HepG2 (cell line): ENCODE results near the gene SLC16A3. TPM values are rescaled to one million over a fixed set of nuclear protein-coding genes. Genes with fewer than 3 reads are reported as not detected.

Source experiments
- CENPT ChIP-seq: sonication (generic); formaldehyde crosslinking; IDR thresholded peaks from 2 replicates; pipeline ENCODE4 v1.8.0; 2022; ENCODE audit warnings: low read depth, mild to moderate bottlenecking, moderate library complexity, missing genetic modification reagents
- FOXK2 ChIP-seq: fragments of 450-650 bp; IDR thresholded peaks from 2 replicates; pipeline ENCODE4 v1.6.1; 2016
- HNRNPH1 ChIP-seq: fragments of 200-400 bp; formaldehyde crosslinking; optimal IDR thresholded peaks from 2 replicates; pipeline ENCODE3; 2017; ENCODE audit warnings: mild to moderate bottlenecking, low read depth, low read length
- HOXA7 ChIP-seq: sonication (generic); formaldehyde crosslinking; IDR thresholded peaks from 2 replicates; pipeline ENCODE4 v1.8.1; 2022; ENCODE audit warnings: mild to moderate bottlenecking, missing genetic modification reagents, moderate library complexity
- KDM3A ChIP-seq: IDR thresholded peaks from 2 replicates; pipeline ENCODE4 v1.6.1; 2018; ENCODE audit warnings: low read depth, missing compliant biosample characterization
- KLF9 ChIP-seq: IDR thresholded peaks from 2 replicates; pipeline ENCODE4 v1.6.1; 2016; ENCODE audit warnings: low read depth
- PAX8 ChIP-seq: sonication (generic); formaldehyde crosslinking; IDR thresholded peaks from 2 replicates; pipeline ENCODE4 v1.8.0; 2022; ENCODE audit warnings: mild to moderate bottlenecking, missing genetic modification reagents, borderline replicate concordance
- ZNF256 ChIP-seq: sonication (generic); formaldehyde crosslinking; conservative IDR thresholded peaks from 2 replicates; pipeline ENCODE4 v1.4.0; 2020; ENCODE audit warnings: missing genetic modification reagents
- ZNF329 ChIP-seq: sonication (generic); formaldehyde crosslinking; IDR thresholded peaks from 2 replicates; pipeline ENCODE4 v1.9.0; 2021; ENCODE audit warnings: low read depth, mild to moderate bottlenecking, missing genetic modification reagents
- ZNF383 ChIP-seq: sonication (generic); formaldehyde crosslinking; IDR thresholded peaks from 2 replicates; pipeline ENCODE4 v1.4.0; 2020; ENCODE audit warnings: missing genetic modification reagents, mild to moderate bottlenecking, borderline replicate concordance
- ZNF772 ChIP-seq: sonication (generic); formaldehyde crosslinking; IDR thresholded peaks from 2 replicates; pipeline ENCODE4 v1.5.0; 2020; ENCODE audit warnings: mild to moderate bottlenecking, missing genetic modification reagents
- ZNF776 ChIP-seq: sonication (generic); formaldehyde crosslinking; IDR thresholded peaks from 2 replicates; pipeline ENCODE4 v1.4.0; 2020; ENCODE audit warnings: mild to moderate bottlenecking, missing genetic modification reagents
- ZNF83 ChIP-seq: sonication (generic); formaldehyde crosslinking; IDR thresholded peaks from 2 replicates; pipeline ENCODE4 v1.4.0; 2020; ENCODE audit warnings: missing genetic modification reagents, mild to moderate bottlenecking, borderline replicate concordance
- polyA plus RNA-seq, 8 experiments: library from polyadenylated mRNA; depleted of rRNA in 3 of 8; stranded (reverse) in 7 of 8; unstranded in 1 of 8; fragments of >200 nt; fragmentation: Illumina TruSeq in 4 of 8; extraction: Trizol in 4 of 8; gene quantifications; 2 replicates each; pipeline versions ENCODE4 v1.2.1 to v1.2.3, GENCODE V29; 2011 to 2016; ENCODE audit warnings: low read depth in 4 of 8, missing spikeins in 1 of 8, mixed read lengths in 1 of 8; ENCODE audit not compliant: insufficient read depth in 1 of 8
- total RNA-seq, 5 experiments: library from RNA; depleted of rRNA; stranded (reverse); fragments of >200 nt; fragmentation: Illumina TruSeq; extraction: Trizol; gene quantifications; 2 replicates each; pipeline ENCODE4 v1.2.3, GENCODE V29; 2016; ENCODE audit warnings: low read depth in 1 of 5
- TF ChIP-seq, protein P1 (sequence below): sonication (generic); formaldehyde crosslinking; IDR thresholded peaks from 2 replicates; pipeline ENCODE4 v1.4.0; 2020; ENCODE audit warnings: missing genetic modification reagents
- TF ChIP-seq, protein P2 (sequence below), 2 experiments: sonication (generic) in 1 of 2; formaldehyde crosslinking in 1 of 2; IDR thresholded peaks; 2 replicates each; pipeline versions ENCODE4 v1.4.0 to v1.6.1; 2018 to 2020; ENCODE audit warnings: missing genetic modification reagents in 2 of 2, borderline replicate concordance in 1 of 2, low read depth in 1 of 2, mild to moderate bottlenecking in 1 of 2, missing biosample characterization in 1 of 2
- TF ChIP-seq, protein P3 (sequence below): sonication (generic); formaldehyde crosslinking; IDR thresholded peaks from 2 replicates; pipeline ENCODE4 v1.8.1; 2023; ENCODE audit warnings: mild to moderate bottlenecking, inconsistent platforms, moderate library complexity, missing genetic modification reagents, borderline replicate concordance
- TF ChIP-seq, protein P4 (sequence below): sonication (generic); formaldehyde crosslinking; conservative IDR thresholded peaks from 2 replicates; pipeline ENCODE4 v1.4.0; 2020; ENCODE audit warnings: missing genetic modification reagents
- TF ChIP-seq, protein P5 (sequence below): sonication (generic); formaldehyde crosslinking; IDR thresholded peaks from 2 replicates; pipeline ENCODE4 v1.4.0; 2020; ENCODE audit warnings: missing genetic modification reagents
- TF ChIP-seq, protein P6 (sequence below): sonication (generic); formaldehyde crosslinking; IDR thresholded peaks from 2 replicates; pipeline ENCODE4 v1.4.0; 2020; ENCODE audit warnings: missing genetic modification reagents, low read depth, mild to moderate bottlenecking, borderline replicate concordance

The SLC16A3 gene
- total and polyA plus RNA-seq, 2 of the 13 experiments (the other 11 are each of a cell fraction or from before 2014, with no cell fraction given), result 242 to 349 TPM

DNA sequence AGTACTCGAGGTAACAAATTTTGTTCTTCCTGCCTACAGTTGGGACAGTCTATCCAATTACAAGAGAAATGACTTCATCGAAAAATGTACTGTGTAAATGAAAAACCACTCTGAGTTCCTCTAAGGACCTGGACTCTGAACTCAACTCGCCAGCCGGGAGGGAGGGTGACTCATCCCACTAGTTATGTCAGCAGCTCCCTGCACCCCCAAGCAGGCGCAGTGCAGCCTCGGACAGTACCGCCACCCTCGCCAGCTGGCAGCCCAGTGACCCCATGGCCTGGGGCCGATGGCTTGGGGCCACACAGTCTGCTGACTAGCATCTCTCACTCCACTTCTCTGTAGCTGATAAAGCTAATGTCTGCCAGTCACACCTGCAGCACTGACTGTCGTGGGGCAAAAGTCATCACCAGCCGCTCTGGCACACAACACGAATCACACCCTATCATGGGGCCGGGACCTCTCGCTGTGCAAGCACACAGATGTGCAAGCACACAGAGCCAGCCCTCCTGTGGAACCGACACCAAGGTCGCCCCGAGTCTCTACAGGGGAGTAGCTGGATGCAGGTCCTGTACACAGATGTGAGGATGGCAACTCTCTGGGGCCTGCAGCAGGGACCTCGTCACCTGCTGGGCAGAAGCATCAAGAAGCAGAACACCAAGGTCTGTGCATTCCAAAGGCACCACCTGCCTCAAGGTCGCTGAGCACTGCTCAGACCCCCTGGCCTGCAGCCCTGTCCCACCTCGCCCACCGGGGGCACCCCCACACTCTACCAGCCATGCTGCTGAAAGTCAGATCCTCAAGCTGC, 38.9 kb downstream of the SLC16A3 start (continued):
- no peak for TF ChIP-seq CENPT (CRISPR knock-in tag)
- no peak for TF ChIP-seq ZNF383
- TF ChIP-seq FOXK2, result no peak; the same call in 1 of the 2 replicates
- peak; percentile 90; the same call in 1 of the 2 replicates for TF ChIP-seq ZNF776 (CRISPR knock-in tag)
- TF ChIP-seq HNRNPH1, result no peak
- TF ChIP-seq ZNF329 (CRISPR knock-in tag), result no peak; the same call in 1 of the 2 replicates
- TF ChIP-seq ZNF772 (CRISPR knock-in tag), result peak; percentile 93; the same call in 1 of the 2 replicates
- TF ChIP-seq, protein P1, sequence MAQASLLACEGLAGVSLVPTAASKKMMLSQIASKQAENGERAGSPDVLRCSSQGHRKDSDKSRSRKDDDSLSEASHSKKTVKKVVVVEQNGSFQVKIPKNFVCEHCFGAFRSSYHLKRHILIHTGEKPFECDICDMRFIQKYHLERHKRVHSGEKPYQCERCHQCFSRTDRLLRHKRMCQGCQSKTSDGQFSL (CRISPR knock-in tag), result peak; percentile 98
- no peak for TF ChIP-seq HOXA7 (CRISPR knock-in tag)
- peak; percentile 95; the same call in 1 of the 2 replicates for TF ChIP-seq ZNF83 (CRISPR knock-in tag)
- TF ChIP-seq ZNF256 (CRISPR knock-in tag), result 0 out of 2 replicates have a peak, but pooled peaks have one; percentile 85
- TF ChIP-seq KDM3A (CRISPR knock-in tag), result peak; percentile 97
- TF ChIP-seq, protein P2, sequence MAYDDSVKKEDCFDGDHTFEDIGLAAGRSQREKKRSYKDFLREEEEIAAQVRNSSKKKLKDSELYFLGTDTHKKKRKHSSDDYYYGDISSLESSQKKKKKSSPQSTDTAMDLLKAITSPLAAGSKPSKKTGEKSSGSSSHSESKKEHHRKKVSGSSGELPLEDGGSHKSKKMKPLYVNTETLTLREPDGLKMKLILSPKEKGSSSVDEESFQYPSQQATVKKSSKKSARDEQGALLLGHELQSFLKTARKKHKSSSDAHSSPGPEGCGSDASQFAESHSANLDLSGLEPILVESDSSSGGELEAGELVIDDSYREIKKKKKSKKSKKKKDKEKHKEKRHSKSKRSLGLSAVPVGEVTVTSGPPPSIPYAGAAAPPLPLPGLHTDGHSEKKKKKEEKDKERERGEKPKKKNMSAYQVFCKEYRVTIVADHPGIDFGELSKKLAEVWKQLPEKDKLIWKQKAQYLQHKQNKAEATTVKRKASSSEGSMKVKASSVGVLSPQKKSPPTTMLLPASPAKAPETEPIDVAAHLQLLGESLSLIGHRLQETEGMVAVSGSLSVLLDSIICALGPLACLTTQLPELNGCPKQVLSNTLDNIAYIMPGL (CRISPR knock-in tag; IDR thresholded peaks at IDR 0.05; ENCODE audit: borderline replicate concordance in 1 of 2, low read depth in 1 of 2), result peak; percentile 62 to 89; a peak in 2 of 4 replicates
- TF ChIP-seq, protein P3, sequence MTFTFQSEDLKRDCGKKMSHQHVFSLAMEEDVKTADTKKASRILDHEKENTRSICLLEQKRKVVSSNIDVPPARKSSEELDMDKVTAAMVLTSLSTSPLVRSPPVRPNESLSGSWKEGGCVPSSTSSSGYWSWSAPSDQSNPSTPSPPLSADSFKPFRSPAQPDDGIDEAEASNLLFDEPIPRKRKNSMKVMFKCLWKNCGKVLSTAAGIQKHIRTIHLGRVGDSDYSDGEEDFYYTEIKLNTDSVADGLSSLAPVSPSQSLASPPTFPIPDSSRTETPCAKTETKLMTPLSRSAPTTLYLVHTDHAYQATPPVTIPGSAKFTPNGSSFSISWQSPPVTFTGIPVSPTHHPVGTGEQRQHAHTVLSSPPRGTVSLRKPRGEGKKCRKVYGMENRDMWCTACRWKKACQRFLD (CRISPR knock-in tag), result peak; percentile 70; the same call in 1 of the 2 replicates
- TF ChIP-seq, protein P4, sequence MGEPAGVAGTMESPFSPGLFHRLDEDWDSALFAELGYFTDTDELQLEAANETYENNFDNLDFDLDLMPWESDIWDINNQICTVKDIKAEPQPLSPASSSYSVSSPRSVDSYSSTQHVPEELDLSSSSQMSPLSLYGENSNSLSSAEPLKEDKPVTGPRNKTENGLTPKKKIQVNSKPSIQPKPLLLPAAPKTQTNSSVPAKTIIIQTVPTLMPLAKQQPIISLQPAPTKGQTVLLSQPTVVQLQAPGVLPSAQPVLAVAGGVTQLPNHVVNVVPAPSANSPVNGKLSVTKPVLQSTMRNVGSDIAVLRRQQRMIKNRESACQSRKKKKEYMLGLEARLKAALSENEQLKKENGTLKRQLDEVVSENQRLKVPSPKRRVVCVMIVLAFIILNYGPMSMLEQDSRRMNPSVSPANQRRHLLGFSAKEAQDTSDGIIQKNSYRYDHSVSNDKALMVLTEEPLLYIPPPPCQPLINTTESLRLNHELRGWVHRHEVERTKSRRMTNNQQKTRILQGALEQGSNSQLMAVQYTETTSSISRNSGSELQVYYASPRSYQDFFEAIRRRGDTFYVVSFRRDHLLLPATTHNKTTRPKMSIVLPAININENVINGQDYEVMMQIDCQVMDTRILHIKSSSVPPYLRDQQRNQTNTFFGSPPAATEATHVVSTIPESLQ (CRISPR knock-in tag), result 0 out of 2 replicates have a peak, but pooled peaks have one; percentile 31
- TF ChIP-seq PAX8 (CRISPR knock-in tag), result 0 out of 2 replicates have a peak, but pooled peaks have one; percentile 56
- no peak for TF ChIP-seq KLF9 (CRISPR knock-in tag)
- TF ChIP-seq, protein P5, sequence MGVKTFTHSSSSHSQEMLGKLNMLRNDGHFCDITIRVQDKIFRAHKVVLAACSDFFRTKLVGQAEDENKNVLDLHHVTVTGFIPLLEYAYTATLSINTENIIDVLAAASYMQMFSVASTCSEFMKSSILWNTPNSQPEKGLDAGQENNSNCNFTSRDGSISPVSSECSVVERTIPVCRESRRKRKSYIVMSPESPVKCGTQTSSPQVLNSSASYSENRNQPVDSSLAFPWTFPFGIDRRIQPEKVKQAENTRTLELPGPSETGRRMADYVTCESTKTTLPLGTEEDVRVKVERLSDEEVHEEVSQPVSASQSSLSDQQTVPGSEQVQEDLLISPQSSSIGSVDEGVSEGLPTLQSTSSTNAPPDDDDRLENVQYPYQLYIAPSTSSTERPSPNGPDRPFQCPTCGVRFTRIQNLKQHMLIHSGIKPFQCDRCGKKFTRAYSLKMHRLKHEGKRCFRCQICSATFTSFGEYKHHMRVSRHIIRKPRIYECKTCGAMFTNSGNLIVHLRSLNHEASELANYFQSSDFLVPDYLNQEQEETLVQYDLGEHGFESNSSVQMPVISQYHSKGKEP, result 0 out of 2 replicates have a peak, but pooled peaks have one; percentile 41
- TF ChIP-seq, protein P6, sequence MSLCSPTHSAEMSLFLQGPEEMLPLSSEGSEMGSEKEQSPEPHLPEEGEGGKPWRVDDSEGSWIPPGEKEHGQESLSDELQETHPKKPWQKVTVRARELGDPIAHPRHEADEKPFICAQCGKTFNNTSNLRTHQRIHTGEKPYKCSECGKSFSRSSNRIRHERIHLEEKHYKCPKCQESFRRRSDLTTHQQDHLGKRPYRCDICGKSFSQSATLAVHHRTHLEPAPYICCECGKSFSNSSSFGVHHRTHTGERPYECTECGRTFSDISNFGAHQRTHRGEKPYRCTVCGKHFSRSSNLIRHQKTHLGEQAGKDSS (CRISPR knock-in tag), result peak; percentile 80; the same call in 1 of the 2 replicates
